H1 (cell line): ENCODE results near the gene TRAF3IP3. TPM values are rescaled to one million over a fixed set of nuclear protein-coding genes. Genes with fewer than 3 reads are reported as not detected.
"Not testable (repeated sequence)": the region's sequence is repeated elsewhere in the genome, so short reads cannot be mapped to it uniquely, and the experiment has no call there.

Experiments
- CTCF ChIA-PET: fragments of 300-600 bp; sonication (Branson Sonifier 250); formaldehyde crosslinking; loops from one replicate; lab custom pipeline; 2021; ENCODE audit not compliant: partially characterized antibody; lab: Charles Lee
- POLR2A ChIA-PET: fragments of 300-600 bp; sonication (Branson Sonifier 250); formaldehyde crosslinking; loops from one replicate; lab custom pipeline; 2021; ENCODE audit warnings: inconsistent platforms; ENCODE audit not compliant: partially characterized antibody; lab: Charles Lee
- DNase-seq, 2 experiments: peaks; one replicate each; pipeline versions ENCODE4 v3.0.0 to v3.0.0-alpha.2; 2010 to 2022; ENCODE audit warnings: low spot score in 2 of 2, low read depth in 1 of 2, mixed read lengths in 1 of 2
- FAIRE-seq: peaks from 2 replicates; lab custom pipeline; 2011; peaks lifted over from hg19 to GRCh38; lab: Jason Lieb, UNC
- H2AFZ ChIP-seq: 2 replicates; pipeline ENCODE4 v1.8.1; 2012; ENCODE audit warnings: low read length, inconsistent platforms
- H2AK5ac ChIP-seq: 2 replicates; pipeline ENCODE4 v1.6.1; 2013; ENCODE audit warnings: low read depth, low read length
- H2BK120ac ChIP-seq: replicated peaks from 2 replicates; pipeline ENCODE3; 2013; ENCODE audit warnings: low read depth, low read length, inconsistent platforms
- H2BK12ac ChIP-seq: 2 replicates; pipeline ENCODE4 v1.6.1; 2013; ENCODE audit warnings: low read depth, low read length
- H2BK15ac ChIP-seq: 2 replicates; pipeline ENCODE4 v1.6.1; 2013; ENCODE audit warnings: low read length
- H2BK20ac ChIP-seq: 2 replicates; pipeline ENCODE4 v1.6.1; 2013; ENCODE audit warnings: low read length
- H2BK5ac ChIP-seq: 2 replicates; pipeline ENCODE4 v1.6.1; 2013; ENCODE audit warnings: low read depth, low read length
- H3K14ac ChIP-seq: 2 replicates; pipeline ENCODE4 v1.6.1; 2013; ENCODE audit warnings: inconsistent platforms; ENCODE audit not compliant: insufficient read length
- H3K18ac ChIP-seq: 2 replicates; pipeline ENCODE4 v1.6.1; 2013; ENCODE audit warnings: low read length; ENCODE audit errors: extremely low read depth
- H3K23ac ChIP-seq: 2 replicates; pipeline ENCODE4 v1.6.1; 2013; ENCODE audit warnings: inconsistent platforms; ENCODE audit not compliant: insufficient read length
- H3K23me2 ChIP-seq: 2 replicates; pipeline ENCODE4 v1.6.1; 2013; ENCODE audit warnings: low read depth, low read length
- H3K27ac ChIP-seq: 2 replicates; pipeline ENCODE4 v1.6.1; 2011; ENCODE audit warnings: low read depth, low read length, inconsistent platforms
- H3K27me3 ChIP-seq, 4 experiments: replicated peaks in 1 of 4; 1 replicate in 1 of 4; 2 replicates in 3 of 4; pipeline versions ENCODE4 v1.6.1 to v1.8.1; 2011 to 2013; ENCODE audit warnings: low read length in 3 of 4, mild to moderate bottlenecking in 3 of 4, inconsistent platforms in 2 of 4, mixed read lengths in 2 of 4, moderate library complexity in 1 of 4; ENCODE audit not compliant: control insufficient read depth in 3 of 4, insufficient read depth in 3 of 4; ENCODE audit errors: extremely low read depth in 1 of 4
- H3K36me3 ChIP-seq, 4 experiments: 2 replicates each; pipeline versions ENCODE4 v1.6.1 to v1.8.1; 2011 to 2013; ENCODE audit warnings: mild to moderate bottlenecking in 4 of 4, low read length in 3 of 4, moderate library complexity in 2 of 4, control low read depth in 1 of 4, inconsistent platforms in 1 of 4; ENCODE audit not compliant: insufficient read depth in 4 of 4, control insufficient read depth in 2 of 4
- H3K4ac ChIP-seq: replicated peaks from 2 replicates; pipeline ENCODE3; 2013; ENCODE audit warnings: low read length, low read depth, mixed read lengths, inconsistent platforms; ENCODE audit not compliant: insufficient read length
- H3K4me1 ChIP-seq, 4 experiments: replicated peaks in 1 of 4; 1 replicate in 1 of 4; 2 replicates in 3 of 4; pipeline versions ENCODE4 v1.6.1 to v1.8.1; 2011 to 2013; ENCODE audit warnings: low read length in 3 of 4, inconsistent platforms in 2 of 4, mixed read lengths in 1 of 4; ENCODE audit not compliant: insufficient read depth in 4 of 4, control insufficient read depth in 3 of 4
- H3K4me2 ChIP-seq, 2 experiments: 2 replicates each; pipeline versions ENCODE4 v1.6.1 to v1.8.1; 2011 to 2013; ENCODE audit warnings: low read depth in 2 of 2, low read length in 2 of 2, control low read depth in 1 of 2, inconsistent platforms in 1 of 2, mild to moderate bottlenecking in 1 of 2; ENCODE audit not compliant: insufficient read depth in 1 of 2
- H3K4me3 ChIP-seq, 4 experiments: fragments of 200-600, 300-600 bp in 1 of 4; sonication (generic), shearing (Covaris generic), sonication (Bioruptor Twin) in 1 of 4; 2 replicates each; pipeline versions ENCODE4 v1.5.1 to v1.8.1; 2011 to 2016; ENCODE audit warnings: low read length in 4 of 4, low read depth in 3 of 4, control low read depth in 2 of 4, inconsistent platforms in 2 of 4, mild to moderate bottlenecking in 2 of 4, mixed read lengths in 1 of 4, moderate library complexity in 1 of 4; ENCODE audit not compliant: insufficient read depth in 2 of 4; ENCODE audit errors: extremely low read depth in 1 of 4
- H3K56ac ChIP-seq: replicated peaks from 2 replicates; pipeline ENCODE3; 2013; ENCODE audit warnings: low read depth, mild to moderate bottlenecking, mixed read lengths, low read length, inconsistent platforms; ENCODE audit not compliant: insufficient read length
- H3K79me1 ChIP-seq: 2 replicates; pipeline ENCODE4 v1.6.1; 2013; ENCODE audit warnings: low read depth, low read length, control low read depth
- H3K79me2 ChIP-seq, 2 experiments: 2 replicates each; pipeline versions ENCODE4 v1.6.1 to v1.8.1; 2012 to 2013; ENCODE audit warnings: low read length in 2 of 2, mild to moderate bottlenecking in 2 of 2, inconsistent platforms in 1 of 2; ENCODE audit not compliant: insufficient read depth in 2 of 2, control insufficient read depth in 1 of 2
- H3K9ac ChIP-seq, 4 experiments: replicated peaks in 1 of 4; 1 replicate in 1 of 4; 2 replicates in 3 of 4; pipeline versions ENCODE4 v1.6.1 to v1.8.1; 2011 to 2013; ENCODE audit warnings: low read depth in 3 of 4, low read length in 3 of 4, control low read depth in 2 of 4, mild to moderate bottlenecking in 2 of 4, moderate library complexity in 2 of 4, inconsistent platforms in 1 of 4; ENCODE audit errors: extremely low read depth in 1 of 4
- H3K9me3 ChIP-seq, 2 experiments: 2 replicates each; pipeline versions ENCODE4 v1.6.1 to v1.8.1; 2012 to 2013; ENCODE audit warnings: mild to moderate bottlenecking in 2 of 2, moderate library complexity in 2 of 2, control low read depth in 1 of 2, inconsistent platforms in 1 of 2, low read depth in 1 of 2, low read length in 1 of 2, mixed read lengths in 1 of 2; ENCODE audit not compliant: insufficient read depth in 2 of 2
- H4K20me1 ChIP-seq, 2 experiments: replicated peaks in 1 of 2; 2 replicates each; pipeline versions ENCODE3 to v1.8.1; 2011 to 2013; ENCODE audit warnings: inconsistent platforms in 2 of 2, low read length in 2 of 2, mild to moderate bottlenecking in 1 of 2; ENCODE audit not compliant: insufficient read depth in 2 of 2, control insufficient read depth in 1 of 2
- H4K5ac ChIP-seq: 2 replicates; pipeline ENCODE4 v1.6.1; 2013; ENCODE audit warnings: low read length, low read depth, mixed read lengths, inconsistent platforms; ENCODE audit not compliant: insufficient read length
- H4K8ac ChIP-seq: 2 replicates; pipeline ENCODE4 v1.8.0; 2013; ENCODE audit warnings: mild to moderate bottlenecking, moderate library complexity, low read length, inconsistent platforms; ENCODE audit not compliant: insufficient read depth; ENCODE audit errors: extremely low read depth
- H4K91ac ChIP-seq: replicated peaks from 2 replicates; pipeline ENCODE3; 2013; ENCODE audit warnings: low read length, mixed read lengths, inconsistent platforms; ENCODE audit not compliant: insufficient read length
- CTCF ChIP-seq, 3 experiments: IDR thresholded peaks; 1 replicate in 2 of 3; 2 replicates in 1 of 3; pipeline versions ENCODE4 v1.5.1 to v1.6.1; 2011; ENCODE audit warnings: low read length in 3 of 3, mild to moderate bottlenecking in 3 of 3, inconsistent platforms in 2 of 3, low read depth in 1 of 3, moderate library complexity in 1 of 3; ENCODE audit not compliant: insufficient read depth in 1 of 3; ENCODE audit errors: control extremely low read depth in 1 of 3
- KDM1A ChIP-seq: fragments of 200-600, 300-600 bp; sonication (generic); IDR thresholded peaks from 2 replicates; pipeline ENCODE4 v1.7.1; 2016; ENCODE audit warnings: mild to moderate bottlenecking, low read length, borderline replicate concordance
- WGBS, 2 experiments: shearing (Covaris generic) in 1 of 2; methylation state at CpG; one replicate each; pipeline versions ENCODE4 v1.1.6 to v1.1.7; 2013 to 2015; ENCODE audit warnings: low lambda C conversion rate in 2 of 2, mixed read lengths in 2 of 2, inconsistent platforms in 1 of 2, low coverage in 1 of 2, missing lambda C conversion rate in 1 of 2; ENCODE audit not compliant: insufficient replicate concordance in 2 of 2, insufficient coverage in 1 of 2, insufficient read length in 1 of 2; ENCODE audit errors: extremely low coverage in 1 of 2, missing lambda C conversion rate in 1 of 2; 5-methylcytosine and 5-hydroxymethylcytosine counted together
- polyA plus RNA-seq, 7 experiments: library from polyadenylated mRNA; depleted of rRNA in 3 of 7; stranded (reverse) in 5 of 7; unstranded in 2 of 7; fragments of >200 nt in 5 of 7; fragments of 200-250 nt in 2 of 7; gene quantifications; 1 replicate in 5 of 7; 2 replicates in 1 of 7; 4 replicates in 1 of 7; pipeline versions ENCODE4 v1.2.1 to v1.2.3, GENCODE V29; 2011 to 2013; ENCODE audit warnings: missing spikeins in 2 of 7, mixed read lengths in 2 of 7
- total RNA-seq: library from RNA; stranded (reverse); fragmentation: NEBNext Ultra II Directional; extraction: Animal tissue kit (Norgen Biotek cat#: 25700); gene quantifications from 2 replicates; pipeline ENCODE4 v1.2.1, GENCODE V29; 2021

Gene TRAF3IP3
- total and polyA plus RNA-seq, 2 of the 8 experiments (the other 6 are each of a cell fraction or from before 2014, with no cell fraction given) = not detected

- TF ChIP-seq CTCF (IDR thresholded peaks at IDR 0.05; ENCODE audit: control extremely low read depth in 1 of 3, insufficient read depth in 1 of 3, low read depth in 1 of 3, low read length in 3 of 3) = no peak
- no peak for TF ChIP-seq KDM1A
Measured at GRCh38 chr1:209791920-209792319, 36.1 kb downstream of the TRAF3IP3 start (continued).

- H3K9ac ChIP-seq, H3K23me2 ChIP-seq, H2AK5ac ChIP-seq, H3K79me2 ChIP-seq, H3K4me2 ChIP-seq, H3K27me3 ChIP-seq, H3K27ac ChIP-seq, H3K56ac ChIP-seq, H3K9me3 ChIP-seq, H2AFZ ChIP-seq, H3K79me1 ChIP-seq, H3K4me1 ChIP-seq, H2BK15ac ChIP-seq, H3K4me3 ChIP-seq, H2BK120ac ChIP-seq, H2BK12ac ChIP-seq, H4K5ac ChIP-seq, H3K14ac ChIP-seq, H4K91ac ChIP-seq, DNase-seq, H3K18ac ChIP-seq, H2BK20ac ChIP-seq, H3K4ac ChIP-seq, H3K23ac ChIP-seq, H4K8ac ChIP-seq, FAIRE-seq, POLR2A ChIA-PET, H2BK5ac ChIP-seq, H4K20me1 ChIP-seq: not testable (repeated sequence)
- CTCF ChIA-PET = interaction anchor here (0.7 to 2.4 kb wide), 2 partner anchors 17 to 29 kb away, joined by 3 to 7 read pairs; no protein-coding TSS in a partner anchor
- H3K36me3 ChIP-seq = peaks cover 2 to 10% (median 5%) of the 10 kb centered on the region in 4 experiments; a peak in 7 of 8 replicates
- WGBS, 2 experiments = 86% methylated on average over 3 of the region's 3 CpGs; no CpG with 5 or more reads in 1 of the 2 experiments
Measured at GRCh38 chr1:209793711-209794110, 37.9 kb downstream of the TRAF3IP3 start.
